Peyer's patch (tissue), 4 donors: ENCODE measurements around the gene PVALEF. TPM values are rescaled to one million over a fixed set of nuclear protein-coding genes. Genes with fewer than 3 reads are reported as not detected.

Experiments used
- DNase-seq, 3 donors: peaks; one replicate each; pipeline ENCODE4 v3.0.0-alpha.2; 2017 to 2019
- H3K27ac ChIP-seq, 4 donors: fragments of 200-600 bp; sonication (generic); one replicate each; pipeline ENCODE4 v1.5.1; 2016 to 2019
- H3K27me3 ChIP-seq, 2 donors: fragments of 200-600 bp; sonication (generic); one replicate each; pipeline ENCODE4 v1.5.1; 2019
- H3K36me3 ChIP-seq, 3 donors: fragments of 200-600 bp; sonication (generic); one replicate each; pipeline ENCODE4 v1.5.1; 2016 to 2019
- H3K4me1 ChIP-seq, 4 donors: fragments of 200-600 bp; sonication (generic); one replicate each; pipeline ENCODE4 v1.5.1; 2016 to 2019
- H3K4me3 ChIP-seq, 4 donors: fragments of 200-600 bp; sonication (generic); 1 replicate in 3 of 4; 2 replicates in 1 of 4; pipeline ENCODE4 v1.5.1; 2016 to 2019; ENCODE audit warnings: mild to moderate bottlenecking in 1 of 4
- H3K9me3 ChIP-seq, 4 donors: fragments of 200-600 bp; sonication (generic); one replicate each; pipeline ENCODE4 v1.5.1; 2016 to 2019; ENCODE audit warnings: mild to moderate bottlenecking in 1 of 4
- POLR2A ChIP-seq, 2 donors: fragments of 450-650 bp; IDR thresholded peaks; one replicate each; pipeline ENCODE4 v1.5.1; 2017; ENCODE audit warnings: antibody characterized with exemption in 2 of 2, mild to moderate bottlenecking in 2 of 2, moderate library complexity in 2 of 2
- total RNA-seq, 4 donors: library from RNA; depleted of rRNA; stranded (reverse); fragments of >200 nt; gene quantifications; one replicate each; pipeline ENCODE4 v1.1.0, GENCODE V29; 2016
- TF ChIP-seq, protein P1 (sequence below), 6 experiments: fragments of 450-650 bp in 4 of 6; fragments of 200-600 bp in 2 of 6; sonication (generic) in 1 of 6; IDR thresholded peaks; one replicate each; pipeline ENCODE4 v1.5.1; 2017 to 2019; ENCODE audit warnings: antibody characterized with exemption in 6 of 6, mild to moderate bottlenecking in 3 of 6, moderate library complexity in 1 of 6

PVALEF gene
- not detected for total RNA-seq

GRCh38 chr17:81165246-81166032, at the start of gene PVALEF:
Gene PVALEF, plus strand, starts transcription at chr17:81165507. Its CDS starts 15,720 bp downstream, at chr17:81181227.
- Histone ChIP-seq H3K27me3 (peaks cover 0 to 4% of the 10 kb centered on the region in 2 donors), H3K27ac (no peak within 1 kb of the TSS)

DNA sequence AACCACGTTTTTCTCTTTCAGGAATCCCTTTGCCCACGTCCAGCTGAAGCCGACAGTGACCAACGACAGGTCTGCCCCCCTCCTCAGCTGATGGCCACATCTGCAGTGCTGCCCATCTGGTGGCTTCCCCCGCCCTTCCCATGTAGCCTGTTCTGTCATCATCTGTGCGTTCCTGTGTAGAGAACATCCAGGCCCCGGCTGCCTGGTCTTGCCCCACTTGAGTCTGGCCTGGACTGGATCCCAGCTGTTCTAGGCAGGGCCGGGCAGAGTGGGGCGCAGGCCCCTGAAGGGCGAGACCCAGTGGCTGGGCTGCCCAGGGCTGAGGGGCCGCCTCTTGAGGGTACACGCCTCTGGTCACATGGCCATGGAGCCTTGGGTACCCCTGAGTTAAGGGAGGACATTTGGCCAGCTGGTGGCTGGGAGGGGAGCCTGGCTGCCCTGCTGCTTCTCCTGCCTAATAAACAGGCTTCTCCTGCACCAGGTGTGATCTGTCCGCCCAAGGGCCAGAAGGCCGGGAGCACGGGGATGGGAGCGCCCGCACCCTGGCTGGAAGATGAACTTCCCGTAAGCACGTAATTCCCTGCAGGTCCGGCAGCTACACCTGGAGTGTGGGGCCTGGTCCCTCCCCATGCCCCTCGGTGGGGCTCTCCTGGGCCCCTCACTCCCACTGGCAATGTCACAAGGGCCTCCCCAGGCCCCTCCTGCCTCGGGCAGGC, 49.4 kb upstream of the PVALEF start:
- Histone ChIP-seq H3K9me3 (peaks cover 0 to 4% (median 0%) of the 10 kb centered on the region in 4 donors), H3K4me3 (no peak overlapping the region), H3K4me1 (peaks cover 0 to 18% (median 7%) of the 10 kb centered on the region in 4 donors), H3K36me3 (peaks cover 0 to 33% (median 0%) of the 10 kb centered on the region in 3 donors), H3K27me3 (no peaks in the 10 kb centered on the region), H3K27ac (peak overlapping the region in 1 of 4 donors; percentile 5)
- TF ChIP-seq, protein P1, sequence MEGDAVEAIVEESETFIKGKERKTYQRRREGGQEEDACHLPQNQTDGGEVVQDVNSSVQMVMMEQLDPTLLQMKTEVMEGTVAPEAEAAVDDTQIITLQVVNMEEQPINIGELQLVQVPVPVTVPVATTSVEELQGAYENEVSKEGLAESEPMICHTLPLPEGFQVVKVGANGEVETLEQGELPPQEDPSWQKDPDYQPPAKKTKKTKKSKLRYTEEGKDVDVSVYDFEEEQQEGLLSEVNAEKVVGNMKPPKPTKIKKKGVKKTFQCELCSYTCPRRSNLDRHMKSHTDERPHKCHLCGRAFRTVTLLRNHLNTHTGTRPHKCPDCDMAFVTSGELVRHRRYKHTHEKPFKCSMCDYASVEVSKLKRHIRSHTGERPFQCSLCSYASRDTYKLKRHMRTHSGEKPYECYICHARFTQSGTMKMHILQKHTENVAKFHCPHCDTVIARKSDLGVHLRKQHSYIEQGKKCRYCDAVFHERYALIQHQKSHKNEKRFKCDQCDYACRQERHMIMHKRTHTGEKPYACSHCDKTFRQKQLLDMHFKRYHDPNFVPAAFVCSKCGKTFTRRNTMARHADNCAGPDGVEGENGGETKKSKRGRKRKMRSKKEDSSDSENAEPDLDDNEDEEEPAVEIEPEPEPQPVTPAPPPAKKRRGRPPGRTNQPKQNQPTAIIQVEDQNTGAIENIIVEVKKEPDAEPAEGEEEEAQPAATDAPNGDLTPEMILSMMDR (IDR thresholded peaks at IDR 0.05): no peak
- no peak for TF ChIP-seq POLR2A (IDR thresholded peaks at IDR 0.05)
- no peak for DNase-seq

More at GRCh38 chr17:81165246-81166032, at the start of gene PVALEF:
- H3K4me3 ChIP-seq: peak within 1 kb of the TSS in 3 of 4 donors; percentile 36 to 47 (median 43)
- H3K36me3 ChIP-seq: no peaks in the 10 kb centered on the region
- H3K4me1 ChIP-seq: peaks cover 0 to 6% (median 2%) of the 10 kb centered on the region in 4 donors
- DNase-seq: no peak
- TF ChIP-seq, protein P1 (IDR thresholded peaks at IDR 0.05): no peak
- TF ChIP-seq POLR2A (IDR thresholded peaks at IDR 0.05): no peak
- no peaks in the 10 kb centered on the region for H3K9me3 ChIP-seq

- no peak for DNase-seq
- Histone ChIP-seq H3K4me1 (peaks cover 0 to 18% (median 7%) of the 10 kb centered on the region in 4 donors), H3K9me3 (peaks cover 0 to 4% (median 0%) of the 10 kb centered on the region in 4 donors), H3K36me3 (peaks cover 0 to 41% (median 0%) of the 10 kb centered on the region in 3 donors), H3K27me3 (no peaks in the 10 kb centered on the region), H3K27ac (no peak overlapping the region), H3K4me3 (no peak overlapping the region)
- TF ChIP-seq, protein P1 (IDR thresholded peaks at IDR 0.05): no peak
- TF ChIP-seq POLR2A (IDR thresholded peaks at IDR 0.05): no peak
Measured at GRCh38 chr17:81116704-81117103, 48.6 kb upstream of the PVALEF start.

DNA sequence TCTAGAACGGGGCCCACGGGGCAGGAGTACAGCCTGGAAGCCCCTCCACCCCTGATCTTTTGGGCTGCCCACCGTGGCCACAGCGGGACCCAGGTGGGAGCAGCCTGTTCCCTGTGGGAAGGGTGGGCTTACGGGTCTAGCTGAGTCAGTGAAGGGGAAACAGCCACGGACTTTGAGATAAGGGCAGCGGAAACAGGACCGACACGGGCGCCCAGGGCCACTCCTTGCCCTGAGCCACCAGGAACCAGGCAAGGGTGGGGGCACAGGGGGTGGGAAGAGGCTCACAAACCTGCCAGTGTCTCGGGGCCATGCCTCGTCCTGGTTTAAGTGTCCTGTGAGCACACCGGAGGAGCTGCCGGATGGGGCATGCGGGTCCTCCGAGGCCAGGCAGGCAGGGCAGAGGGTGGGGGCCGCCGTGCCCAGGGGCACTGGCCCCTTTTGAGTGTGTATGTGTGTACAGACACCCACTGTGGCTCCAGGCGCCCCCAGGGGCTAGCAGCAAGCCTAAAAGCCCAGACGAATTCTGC, 47.6 kb upstream of the PVALEF start:
- Histone ChIP-seq H3K4me3 (no peak overlapping the region), H3K36me3 (peaks cover 0 to 45% (median 0%) of the 10 kb centered on the region in 3 donors), H3K27ac (no peak overlapping the region), H3K9me3 (peaks cover 0 to 4% (median 0%) of the 10 kb centered on the region in 4 donors), H3K27me3 (no peaks in the 10 kb centered on the region), H3K4me1 (peaks cover 0 to 18% (median 7%) of the 10 kb centered on the region in 4 donors)
- TF ChIP-seq, protein P1 (IDR thresholded peaks at IDR 0.05): no peak
- TF ChIP-seq POLR2A (IDR thresholded peaks at IDR 0.05): no peak
- DNase-seq: no peak
